AG04450 (cell line): ENCODE data around the gene CLK4. TPM values are rescaled to one million over a fixed set of nuclear protein-coding genes. Genes with fewer than 3 reads are reported as not detected.

ENCODE experiments used
- CTCF ChIA-PET: fragments of 300-600, 350-600 bp; formaldehyde crosslinking; extraction: SDS; loops from one replicate; lab custom pipeline; 2022; ENCODE audit warnings: antibody characterized with exemption, inconsistent platforms; lab: Charles Lee
- POLR2A ChIA-PET: fragments of 350-600 bp; formaldehyde crosslinking; extraction: SDS; loops from one replicate; lab custom pipeline; 2021; ENCODE audit warnings: antibody characterized with exemption, inconsistent platforms; lab: Yijun Ruan, JAX
- DNase-seq: peaks from one replicate; pipeline ENCODE4 v3.0.0-alpha.2; 2011; ENCODE audit warnings: low read depth, low spot score
- H3K27ac ChIP-seq: one replicate; pipeline ENCODE4 v1.5.1; 2012; ENCODE audit warnings: low read depth, low read length, control low read depth
- H3K27me3 ChIP-seq: one replicate; pipeline ENCODE4 v1.6.0; 2012; ENCODE audit warnings: low read length; ENCODE audit not compliant: control insufficient read depth, insufficient read depth
- H3K4me3 ChIP-seq: 2 replicates; pipeline ENCODE4 v1.5.1; 2011; ENCODE audit warnings: mild to moderate bottlenecking, low read depth, low read length, control low read depth
- H3K9me3 ChIP-seq: 2 replicates; pipeline ENCODE4 v1.5.1; 2012; ENCODE audit warnings: low read length; ENCODE audit not compliant: control insufficient read depth, insufficient read depth
- CTCF ChIP-seq: IDR thresholded peaks from 2 replicates; pipeline ENCODE4 v1.5.1; 2011; ENCODE audit warnings: low read depth, low read length, control low read depth, inconsistent platforms
- polyA plus RNA-seq: library from polyadenylated mRNA; depleted of rRNA; stranded (reverse); fragments of >200 nt; gene quantifications from 2 replicates; pipeline ENCODE4 v1.2.3, GENCODE V29; 2011

The CLK4 gene
- polyA plus RNA-seq, 1 experiment, result 30.7 TPM

GRCh38 chr5:178590141-178590923, 36.5 kb downstream of the CLK4 start, which contains the start of gene COL23A1:
Gene COL23A1, minus strand, starts transcription at chr5:178590393.
- Histone ChIP-seq H3K27ac (no peak within 1 kb of the TSS), H3K9me3 (peaks cover 6% of the 10 kb centered on the region), H3K27me3 (peaks cover 40% of the 10 kb centered on the region), H3K4me3 (peak within 1 kb of the TSS; percentile 46)
- peak; percentile 58 for TF ChIP-seq CTCF
- ChIA-PET POLR2A (interaction anchor here (0.5 to 0.6 kb wide), 2 partner anchors 10 to 128 kb away, joined by 3 read pairs; no protein-coding TSS in a partner anchor), CTCF (interaction anchor here (0.5 to 2.8 kb wide), 7 partner anchors 11 to 355 kb away, joined by 3 to 15 read pairs (median 5); no protein-coding TSS in a partner anchor)
- DNase-seq, result no peak

- H3K4me3 ChIP-seq, result peak overlapping the region; percentile 46
- peaks cover 13% of the 10 kb centered on the region for H3K9me3 ChIP-seq
- no peak for TF ChIP-seq CTCF
- ChIA-PET CTCF (interaction anchor here (1.2 to 2.8 kb wide), 5 partner anchors 12 to 354 kb away, joined by 4 to 15 read pairs (median 6); no protein-coding TSS in a partner anchor), POLR2A (interaction anchor here (0.5 to 0.6 kb wide), 2 partner anchors 11 to 129 kb away, joined by 3 read pairs; no protein-coding TSS in a partner anchor)
- no peak for DNase-seq
- H3K27me3 ChIP-seq, result peaks cover 40% of the 10 kb centered on the region
- no peak overlapping the region for H3K27ac ChIP-seq
These were observed 37.4 kb downstream of the CLK4 start for GRCh38 chr5:178589180-178590140.

GRCh38 chr5:178588769-178589168, 38.1 kb downstream of the CLK4 start:
- Histone ChIP-seq H3K9me3 (peaks cover 13% of the 10 kb centered on the region), H3K4me3 (no peak overlapping the region), H3K27me3 (peaks cover 40% of the 10 kb centered on the region), H3K27ac (no peak overlapping the region)
- ChIA-PET CTCF (interaction anchor here (2.8 kb wide), 1 partner anchor 34 kb away, joined by 15 read pairs; no protein-coding TSS in a partner anchor), POLR2A (no interaction called here)
- DNase-seq, result no peak
- TF ChIP-seq CTCF, result no peak

- peaks cover 13% of the 10 kb centered on the region for H3K9me3 ChIP-seq
- ChIA-PET POLR2A (no interaction called here), CTCF (interaction anchor here (2.6 kb wide), 1 partner anchor 353 kb away, joined by 6 read pairs; no protein-coding TSS in a partner anchor)
- H3K27ac ChIP-seq, result no peak overlapping the region
- DNase-seq, result no peak
- H3K4me3 ChIP-seq, result no peak overlapping the region
- H3K27me3 ChIP-seq, result peaks cover 40% of the 10 kb centered on the region
- TF ChIP-seq CTCF, result no peak
These were observed 38.9 kb downstream of the CLK4 start for GRCh38 chr5:178587763-178588611.
